NCI-H1417 (cell line): ENCODE data around the gene SERF2.

Source experiments
- DNase-seq, 3 experiments: peaks; one replicate each; lab custom pipeline; 2025; lab: John Stamatoyannopoulos, UW

Gene SERF2

DNA sequence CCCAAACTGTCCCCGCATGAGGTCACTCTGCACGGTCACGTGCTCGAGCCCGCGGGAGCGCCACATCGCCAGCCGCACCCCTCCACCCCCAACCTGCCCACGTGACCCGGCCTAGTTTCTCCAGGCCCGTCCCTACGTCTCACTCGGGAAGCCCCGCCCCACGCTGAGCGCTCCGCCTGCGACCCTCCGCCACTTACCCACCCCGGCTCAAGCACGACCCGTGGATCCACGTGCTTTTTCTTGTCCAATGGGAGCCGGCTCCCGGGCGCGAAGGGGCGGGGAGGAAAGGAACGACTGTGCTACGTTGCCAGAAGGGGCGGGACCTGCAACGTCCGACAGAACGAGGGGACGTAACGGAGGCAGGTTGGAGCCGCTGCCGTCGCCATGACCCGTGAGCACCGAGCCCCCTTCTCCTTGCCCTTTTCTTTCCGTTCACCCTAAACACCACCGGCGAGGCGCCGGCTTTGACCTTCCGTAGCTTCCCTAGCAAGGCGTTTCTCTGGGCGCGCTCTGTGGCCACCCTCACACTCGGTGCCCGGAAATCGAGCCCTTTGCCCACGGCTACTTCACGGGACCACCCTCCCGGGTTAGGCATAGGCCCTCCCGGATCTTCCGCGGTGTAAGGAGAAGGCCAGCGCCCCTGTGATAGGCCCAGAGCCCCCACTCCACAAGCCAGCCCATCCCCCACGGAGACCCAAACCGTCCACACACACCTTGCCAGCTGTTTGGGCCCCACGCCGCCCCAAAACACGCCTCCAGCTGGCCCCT, at the start of gene SERF2:
TSS of gene SERF2 (plus strand) at position 328 of the 768 bp plus-strand sequence. CDS start at position 385, 57 bp downstream.
- peak; percentile 95 to 98 (median 95) for DNase-seq

- peak; percentile 75 to 83 (median 83) for DNase-seq
Observed at GRCh38 chr15:43746245-43746902, 45.7 kb upstream of the SERF2 start, which contains the start of gene PDIA3. TSS of gene PDIA3 (plus strand) at chr15:43746438. CDS start at chr15:43746540, 102 bp downstream.

DNA sequence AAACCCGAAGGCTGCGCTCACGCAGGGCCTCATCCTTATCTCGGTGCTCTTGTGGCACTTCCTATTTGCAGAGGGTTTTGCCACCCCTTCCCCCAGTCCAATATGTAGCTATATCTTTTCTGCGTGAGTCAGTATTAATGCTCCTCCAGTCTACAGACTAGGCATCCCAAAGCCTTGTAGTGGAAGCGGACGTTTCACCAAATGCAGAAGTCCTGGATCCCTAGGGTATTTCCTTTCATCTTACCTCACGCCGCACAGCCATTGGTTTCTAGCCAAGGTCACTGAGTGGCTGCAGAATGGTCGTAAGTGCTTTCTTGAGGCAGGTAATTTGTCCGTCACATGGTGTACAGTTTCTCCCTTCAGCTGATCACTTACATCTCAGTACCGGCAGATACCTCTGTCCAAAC, 45.2 kb upstream of the SERF2 start:
- DNase-seq: peak in 2 of 3 experiments; percentile 33 to 66

DNA sequence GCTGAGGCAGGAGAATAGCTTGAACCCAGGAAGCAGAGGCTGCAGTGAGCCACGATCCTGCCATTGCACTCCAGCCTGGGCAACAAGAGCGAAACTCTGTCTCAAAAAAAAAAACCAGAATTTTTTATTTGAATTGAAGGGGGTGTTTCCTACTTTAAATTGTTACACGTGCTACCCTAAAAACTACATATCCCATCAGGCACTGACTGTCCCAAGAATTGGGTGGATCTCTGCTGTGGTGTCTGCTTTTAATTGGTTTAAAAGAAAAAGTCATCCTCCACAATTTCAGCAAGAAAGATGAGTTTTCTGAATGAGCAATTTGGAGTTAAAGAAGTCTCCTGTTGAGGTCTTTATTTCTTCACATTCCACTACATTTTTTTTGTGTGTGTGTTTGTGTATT, 43.7 kb upstream of the SERF2 start:
- DNase-seq: no peak

GRCh38 chr15:43749690-43750345, 42.3 kb upstream of the SERF2 start:
- no peak for DNase-seq

DNA sequence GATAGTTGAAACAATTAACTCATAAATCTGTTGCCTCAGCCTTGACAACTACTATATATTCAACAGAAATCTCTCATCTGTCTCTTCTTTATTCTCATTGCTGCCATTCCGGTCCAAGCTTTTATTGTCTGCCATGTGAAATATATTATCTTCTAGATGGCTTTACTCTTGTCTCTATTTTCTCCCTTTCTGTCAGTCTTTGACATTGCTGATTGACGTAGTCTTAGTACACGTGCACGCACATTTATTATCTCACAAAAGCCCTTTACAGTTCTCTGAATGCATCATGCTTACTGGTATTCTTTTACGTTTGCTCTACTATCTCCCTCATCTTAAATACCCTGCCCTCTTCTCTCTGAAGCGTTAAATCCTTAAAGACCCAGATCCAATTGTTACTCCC, 40.2 kb upstream of the SERF2 start:
- DNase-seq: no peak

GRCh38 chr15:43762824-43763223, 29.3 kb upstream of the SERF2 start:
- no peak for DNase-seq

DNA sequence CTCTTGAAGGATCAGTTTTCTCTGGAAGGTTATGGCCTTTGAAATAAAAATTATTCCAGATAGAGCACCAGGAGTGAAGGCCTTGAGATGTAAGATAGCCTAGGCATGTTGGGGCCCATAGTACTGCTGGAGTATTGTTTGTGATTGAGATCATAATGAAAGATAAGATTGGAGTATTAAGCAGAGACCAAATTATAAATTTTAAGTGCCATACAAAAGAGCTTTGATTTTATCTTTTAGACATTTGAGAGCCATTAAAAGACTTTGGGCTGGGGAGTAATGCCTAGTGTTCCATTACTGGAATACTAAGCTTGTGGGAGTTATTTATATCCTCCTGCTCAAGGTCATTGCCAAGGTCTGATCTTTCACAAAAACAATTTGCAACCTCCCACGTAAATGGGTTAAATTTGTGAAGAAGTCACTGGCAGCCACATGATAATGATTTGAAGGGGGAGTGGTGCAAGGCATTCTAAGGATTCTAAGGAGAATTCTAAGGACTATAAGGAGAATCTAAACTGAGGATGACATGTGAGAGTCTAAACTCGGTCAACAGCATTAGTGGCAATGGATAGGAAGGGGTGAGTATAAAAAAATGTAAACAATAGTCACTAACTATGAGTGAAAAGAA, 28.2 kb upstream of the SERF2 start:
- no peak for DNase-seq

DNA sequence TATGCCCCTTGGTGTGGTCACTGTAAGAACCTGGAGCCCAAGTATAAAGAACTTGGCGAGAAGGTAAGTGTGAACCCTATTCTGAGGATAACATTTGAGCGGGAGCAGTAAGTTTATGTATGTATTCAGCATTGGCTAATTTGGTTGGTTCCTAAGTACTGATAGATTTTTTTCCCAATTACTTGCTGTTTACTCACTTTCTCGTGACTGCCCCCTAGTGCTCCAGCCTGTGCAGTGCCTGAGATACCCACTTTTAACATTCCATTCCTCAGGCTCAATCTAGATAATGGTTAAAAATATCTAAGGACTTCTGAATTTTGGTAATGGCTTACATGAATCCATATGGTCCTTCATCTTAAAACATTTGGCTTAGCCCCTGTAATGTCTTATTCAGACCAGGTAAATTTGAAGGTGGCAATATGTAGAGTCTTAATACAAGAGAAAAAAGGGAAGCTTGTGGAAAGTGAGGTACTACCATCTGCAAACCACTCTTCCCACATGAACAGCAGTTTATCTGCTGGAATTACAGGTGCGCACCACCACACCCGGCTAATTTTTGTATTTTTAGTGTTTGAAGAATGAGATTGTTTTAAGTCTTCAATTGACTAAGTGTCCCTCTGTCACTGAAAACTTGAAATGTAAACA, 22.4 kb upstream of the SERF2 start:
- peak; percentile 14 to 41 (median 16) for DNase-seq

DNA sequence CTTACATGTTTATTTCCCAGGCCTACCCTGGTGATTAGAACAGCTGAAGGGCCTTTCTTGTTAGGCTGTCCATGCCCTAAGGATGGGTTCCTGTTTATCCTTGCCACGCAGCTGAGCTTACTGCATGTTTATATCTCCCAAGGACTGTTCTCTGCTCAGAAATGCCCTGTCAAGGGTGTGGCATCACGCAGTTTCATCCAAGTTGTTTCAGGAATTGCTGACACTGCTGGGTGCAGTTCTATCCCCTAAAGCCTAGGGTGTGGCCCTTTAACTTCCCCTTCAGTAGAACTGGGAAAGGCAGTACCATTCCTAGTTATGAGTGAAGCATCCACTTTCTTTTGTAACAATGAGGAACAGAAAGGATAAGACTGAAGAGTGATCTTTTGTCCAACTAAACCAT, 20.3 kb upstream of the SERF2 start:
- DNase-seq: no peak

GRCh38 chr15:43772624-43773023, 19.5 kb upstream of the SERF2 start:
- no peak for DNase-seq

- DNase-seq: no peak
Observed at GRCh38 chr15:43774062-43774461, 18.1 kb upstream of the SERF2 start.

DNA sequence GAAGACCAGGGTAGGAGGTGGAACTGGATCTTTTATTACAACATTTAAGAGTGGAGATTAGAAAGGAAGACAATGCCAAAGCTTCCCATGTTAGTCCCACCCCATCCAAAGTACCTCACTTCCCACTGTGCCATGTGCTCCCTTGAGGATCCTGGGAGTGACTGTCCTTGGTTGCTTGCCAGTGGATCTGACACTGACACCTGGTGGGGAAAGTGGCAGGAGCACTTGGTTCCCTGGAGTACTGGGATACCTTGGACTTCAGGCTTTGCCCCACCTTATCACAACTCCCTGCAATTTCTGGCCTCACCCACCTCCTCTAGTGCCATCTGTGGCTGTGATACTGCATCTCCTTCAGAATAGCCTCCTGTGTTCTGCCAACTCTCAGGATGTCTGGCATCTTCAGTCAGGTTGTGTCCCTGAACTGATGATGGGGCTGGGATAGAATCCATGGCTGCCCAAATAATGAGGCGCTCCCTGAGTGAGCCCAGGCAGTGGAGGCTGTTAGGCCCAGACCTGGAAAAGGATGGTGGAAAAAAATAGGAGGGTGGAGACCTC, 16.6 kb upstream of the SERF2 start:
- DNase-seq: peak; percentile 32 to 72 (median 68)

DNA sequence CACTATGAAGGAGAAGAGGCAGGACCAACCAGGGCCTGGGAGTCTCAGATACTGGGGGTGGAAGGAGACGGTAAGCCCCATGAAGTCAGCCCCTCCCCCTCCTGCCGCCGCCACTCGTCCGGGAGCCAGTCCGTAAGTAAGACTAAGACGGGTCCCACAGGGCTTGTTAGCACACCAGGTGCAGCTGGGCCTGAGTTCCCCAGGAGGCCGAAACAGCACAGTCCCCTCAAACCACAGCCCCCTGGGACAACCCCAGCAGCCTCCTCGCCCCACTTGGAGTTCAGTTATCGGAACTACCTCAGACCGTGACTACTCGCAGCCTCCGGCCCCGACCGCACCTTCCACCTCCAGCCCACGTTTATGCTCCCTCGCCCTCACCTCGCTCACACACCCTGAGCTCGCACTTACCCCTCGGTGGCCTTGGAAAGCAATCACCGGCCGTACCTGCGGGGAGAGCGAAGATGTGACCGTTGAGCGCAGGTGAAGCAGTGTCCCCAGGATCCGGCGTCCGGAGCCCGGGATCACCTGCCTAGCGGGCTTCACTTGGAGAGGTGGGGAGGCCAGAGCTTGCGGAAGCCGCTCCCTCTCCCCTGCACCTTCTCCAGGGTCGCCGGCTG, 15.9 kb upstream of the SERF2 start:
- peak; percentile 36 to 70 (median 51) for DNase-seq

GRCh38 chr15:43776718-43777266, 15.3 kb upstream of the SERF2 start, which contains the start of gene ELL3:
TSS of gene ELL3 (minus strand) at chr15:43776966. CDS start at chr15:43776901, 65 bp downstream.
- peak; percentile 77 to 87 (median 87) for DNase-seq

DNA sequence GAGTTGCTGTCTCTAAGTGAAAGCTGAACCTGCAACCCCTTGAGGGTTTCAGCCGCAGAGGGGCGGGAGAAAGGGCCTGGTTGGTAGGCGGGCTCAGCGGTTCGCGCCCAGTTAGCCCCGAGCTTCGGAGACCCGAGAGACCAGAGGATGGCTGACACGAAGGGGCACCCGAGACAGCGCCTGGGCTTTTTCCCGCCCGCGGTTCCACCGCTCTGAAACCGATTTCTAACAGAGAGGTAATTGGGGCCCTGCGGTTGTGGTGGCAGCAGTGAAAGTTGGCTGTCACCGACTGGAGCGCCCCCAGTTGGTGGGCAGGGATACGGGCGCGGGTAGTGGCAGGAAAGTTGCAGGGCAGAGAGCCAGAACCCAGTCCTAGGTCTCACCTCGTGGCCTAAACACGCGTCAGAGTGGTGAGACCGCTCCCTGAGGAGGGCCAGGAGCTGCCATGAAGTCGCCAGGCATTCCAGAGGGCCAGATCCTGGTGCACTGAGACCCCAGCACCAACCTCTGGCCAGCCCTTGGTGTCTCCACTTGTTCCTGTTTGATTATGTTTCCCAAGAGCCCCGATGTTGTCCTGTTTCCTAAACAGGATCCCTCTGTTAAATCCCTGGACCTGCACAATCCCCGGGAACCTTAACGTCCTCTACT, 14.7 kb upstream of the SERF2 start:
- peak; percentile 77 to 87 (median 87) for DNase-seq

DNA sequence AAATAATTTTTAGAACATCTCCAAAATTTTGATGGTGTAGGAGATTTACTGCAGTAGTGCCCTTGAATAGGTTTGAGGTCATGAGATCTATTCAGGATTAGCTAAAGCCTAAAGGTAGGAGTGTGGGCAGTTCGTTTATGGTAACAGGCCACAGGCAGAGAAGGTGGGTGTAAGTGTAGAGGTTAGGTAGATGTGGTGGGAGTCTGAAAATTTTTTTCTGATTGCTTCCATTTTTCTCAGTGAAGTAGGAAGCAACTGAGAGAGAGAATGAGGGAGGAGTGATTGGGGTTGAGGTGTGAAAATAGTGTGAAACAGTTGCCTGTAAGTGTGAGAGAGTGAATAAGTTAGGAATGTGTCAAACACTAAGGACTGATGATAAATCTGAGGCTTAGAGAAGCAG, 13.1 kb upstream of the SERF2 start:
- DNase-seq: no peak

DNA sequence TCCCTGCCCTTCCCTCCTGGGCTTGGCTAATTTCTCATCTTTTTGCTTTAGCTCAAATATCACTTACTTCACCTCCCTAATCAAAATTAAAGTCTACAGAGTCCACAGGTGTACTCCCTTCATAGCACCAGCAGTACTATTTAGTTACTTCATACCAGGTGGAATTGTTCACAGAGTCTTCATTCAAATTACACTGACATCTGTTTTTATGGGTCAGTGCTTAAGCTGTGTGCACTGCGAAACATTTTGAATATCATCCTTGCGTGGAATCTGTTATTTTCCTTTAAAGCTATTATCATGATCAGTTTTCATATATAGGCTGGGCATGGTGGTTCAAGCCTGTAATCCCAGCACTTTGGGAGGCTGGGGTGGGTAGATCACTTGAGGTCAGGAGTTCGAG, 2.7 kb upstream of the SERF2 start:
- no peak for DNase-seq

DNA sequence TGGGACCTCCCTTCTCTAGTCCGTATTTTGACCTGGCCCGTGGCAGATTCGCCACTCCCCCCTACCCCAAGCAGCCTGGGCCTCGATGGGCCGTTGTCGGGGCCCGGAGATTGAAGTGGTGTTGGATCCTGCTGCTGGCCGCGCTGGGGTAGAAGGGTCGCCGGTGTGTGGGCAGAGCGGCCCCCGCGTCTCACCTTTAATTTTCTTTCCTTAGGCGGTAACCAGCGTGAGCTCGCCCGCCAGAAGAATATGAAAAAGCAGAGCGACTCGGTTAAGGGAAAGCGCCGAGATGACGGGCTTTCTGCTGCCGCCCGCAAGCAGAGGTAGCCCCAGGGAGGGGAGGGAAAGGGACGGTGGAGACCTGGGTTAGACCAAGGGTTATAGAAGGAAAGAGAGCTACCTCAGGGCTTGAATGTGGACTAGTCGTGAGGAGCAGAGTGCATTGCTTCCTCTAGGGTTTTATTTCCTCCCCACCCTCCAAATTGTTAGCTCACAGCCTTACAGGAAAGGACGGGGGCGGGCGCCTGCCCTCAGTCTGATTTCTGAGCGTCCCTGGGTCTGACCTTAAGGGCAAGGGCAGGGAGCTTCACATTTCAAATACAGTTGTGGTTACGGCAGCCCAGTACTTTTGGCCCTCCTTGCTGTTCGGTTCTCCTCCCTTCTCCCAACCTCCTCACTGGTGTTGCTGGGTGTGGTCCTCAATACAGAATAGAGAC, 799 bp downstream of the SERF2 start:
- peak in 1 of 3 experiments; percentile 46 for DNase-seq
